Vagina (tissue), 2 donors: ENCODE measurements around the gene CPPED1.

ENCODE experiments used
- CTCF ChIP-seq, 3 experiments: fragments of 450-650 bp in 2 of 3; fragments of 200-600 bp in 1 of 3; sonication (generic) in 1 of 3; IDR thresholded peaks; one replicate each; pipeline ENCODE4 v1.5.1; 2017 to 2019; ENCODE audit warnings: antibody characterized with exemption in 3 of 3, mild to moderate bottlenecking in 2 of 3, moderate library complexity in 2 of 3
- POLR2AphosphoS5 ChIP-seq, 2 donors: sonication (generic); formaldehyde crosslinking; IDR thresholded peaks; one replicate each; pipeline ENCODE4 v1.9.0; 2017; ENCODE audit warnings: antibody characterized with exemption in 2 of 2, mild to moderate bottlenecking in 2 of 2, low read depth in 1 of 2; ENCODE audit not compliant: insufficient read depth in 1 of 2

- TF ChIP-seq CTCF (IDR thresholded peaks at IDR 0.05) = no peak
- no peak for TF ChIP-seq POLR2AphosphoS5 (IDR thresholded peaks at IDR 0.05; ENCODE audit: insufficient read depth in 1 of 2, low read depth in 1 of 2)
Observed at GRCh38 chr16:12744860-12745259, 58.8 kb downstream of the CPPED1 start.
